GM18907 (cell line): ENCODE data around the gene MCUB.

Experiments used
- ATAC-seq: cut with Tn5 transposase; IDR thresholded peaks from one replicate; pipeline ENCODE4 v1.9.1; 2021; ENCODE audit warnings: mild to moderate bottlenecking, moderate library complexity; ENCODE audit not compliant: unreplicated experiment

Gene MCUB

GRCh38 chr4:109624536-109624935, 64.5 kb downstream of the MCUB start:
- no peak for ATAC-seq

- no peak for ATAC-seq
Observed at GRCh38 chr4:109627361-109627760, 67.3 kb downstream of the MCUB start.

- ATAC-seq = no peak
Observed at GRCh38 chr4:109629775-109630174, 69.7 kb downstream of the MCUB start.

- peak; percentile 57 for ATAC-seq
Observed at GRCh38 chr4:109631532-109632108, 71.6 kb downstream of the MCUB start.

- peak; percentile 57 for ATAC-seq
Observed at GRCh38 chr4:109640644-109641043, 80.6 kb downstream of the MCUB start.

- no peak for ATAC-seq
Observed at GRCh38 chr4:109645874-109646710, 86.0 kb downstream of the MCUB start.

- peak; percentile 65 for ATAC-seq
Observed at GRCh38 chr4:109648266-109648996, 88.4 kb downstream of the MCUB start.

GRCh38 chr4:109648997-109649575, 89.0 kb downstream of the MCUB start:
- ATAC-seq = no peak

GRCh38 chr4:109649872-109650271, 89.8 kb downstream of the MCUB start:
- peak; percentile 85 for ATAC-seq

- no peak for ATAC-seq
Observed at GRCh38 chr4:109655396-109655795, 95.3 kb downstream of the MCUB start.

- ATAC-seq = no peak
Observed at GRCh38 chr4:109657854-109658418, 97.9 kb downstream of the MCUB start.

GRCh38 chr4:109658871-109659410, 98.9 kb downstream of the MCUB start:
- ATAC-seq = no peak

- ATAC-seq = no peak
Observed at GRCh38 chr4:109662116-109662515, 102.1 kb downstream of the MCUB start.

GRCh38 chr4:109662771-109663170, 102.7 kb downstream of the MCUB start:
- ATAC-seq = no peak

GRCh38 chr4:109665783-109666485, 105.9 kb downstream of the MCUB start:
- no peak for ATAC-seq

- no peak for ATAC-seq
Observed at GRCh38 chr4:109671350-109671749, 111.3 kb downstream of the MCUB start.

GRCh38 chr4:109672169-109672930, 112.3 kb downstream of the MCUB start:
- ATAC-seq = no peak

- no peak for ATAC-seq
Observed at GRCh38 chr4:109673303-109673702, 113.3 kb downstream of the MCUB start.

- peak; percentile 52 for ATAC-seq
Observed at GRCh38 chr4:109675181-109675580, 115.1 kb downstream of the MCUB start.
